Measurements from ENCODE around the gene INSL3.
"Not testable (repeated sequence)": the region's sequence is repeated elsewhere in the genome, so short reads cannot be mapped to it uniquely, and the experiment has no call there.

INSL3 gene

GRCh38 chr19:17790059-17790780 lies 31.1 kb downstream of the INSL3 start:
- no peak for DNase-seq (ENCODE audit: extremely low read depth in 1 of 2, low read depth in 1 of 2)

DNA sequence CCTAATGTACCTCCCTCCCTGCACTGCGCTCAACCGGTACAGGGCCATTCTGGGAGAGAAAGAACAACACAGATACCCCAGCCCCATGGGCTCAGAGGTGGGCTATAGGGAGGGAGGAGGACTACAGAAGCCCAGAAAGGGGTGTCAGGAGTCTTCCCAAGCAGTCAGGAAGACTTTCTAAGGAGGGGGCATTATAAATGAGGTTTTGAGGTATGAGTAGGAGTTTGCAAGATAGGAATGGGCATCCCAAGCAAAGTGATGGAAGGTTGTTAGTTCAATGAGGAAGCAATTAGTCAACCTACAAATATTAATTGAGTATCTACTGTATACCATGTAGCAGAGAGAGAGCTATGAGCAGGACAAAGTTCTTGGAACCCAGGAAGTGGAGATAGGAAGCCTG lies 32.7 kb downstream of the INSL3 start:
- no peak for DNase-seq (ENCODE audit: extremely low read depth in 1 of 2, low read depth in 1 of 2)

GRCh38 chr19:17787274-17787913 lies 33.9 kb downstream of the INSL3 start:
- no peak for DNase-seq (ENCODE audit: extremely low read depth in 1 of 2, low read depth in 1 of 2)

- DNase-seq (ENCODE audit: extremely low read depth in 1 of 2, low read depth in 1 of 2): peak; percentile 44 to 59
Measured at GRCh38 chr19:17784201-17785008, 36.9 kb downstream of the INSL3 start.

DNA sequence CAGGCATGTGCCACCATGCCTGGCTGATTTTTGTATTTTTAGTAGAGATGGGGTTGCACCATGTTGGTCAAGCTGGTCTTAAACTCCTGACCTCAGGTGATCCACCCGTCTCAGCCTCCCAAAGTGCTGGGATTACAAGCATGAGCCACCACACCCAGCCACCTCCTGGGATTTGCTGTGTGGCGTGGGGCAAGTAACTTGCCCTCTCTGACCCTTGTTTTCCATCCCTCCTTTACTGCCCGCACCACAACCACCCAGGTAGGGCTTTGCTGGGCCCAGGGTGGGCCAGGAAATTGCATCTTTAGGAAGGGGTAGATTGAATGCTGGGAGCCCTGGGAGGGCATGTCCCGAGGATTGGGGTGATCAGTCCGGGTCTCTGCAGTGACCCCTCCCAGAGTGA lies 37.6 kb downstream of the INSL3 start:
- DNase-seq (ENCODE audit: extremely low read depth in 1 of 2, low read depth in 1 of 2): not testable (repeated sequence)

- DNase-seq (ENCODE audit: extremely low read depth in 1 of 2, low read depth in 1 of 2): no peak
Measured at GRCh38 chr19:17780781-17781180, 40.5 kb downstream of the INSL3 start.

DNA sequence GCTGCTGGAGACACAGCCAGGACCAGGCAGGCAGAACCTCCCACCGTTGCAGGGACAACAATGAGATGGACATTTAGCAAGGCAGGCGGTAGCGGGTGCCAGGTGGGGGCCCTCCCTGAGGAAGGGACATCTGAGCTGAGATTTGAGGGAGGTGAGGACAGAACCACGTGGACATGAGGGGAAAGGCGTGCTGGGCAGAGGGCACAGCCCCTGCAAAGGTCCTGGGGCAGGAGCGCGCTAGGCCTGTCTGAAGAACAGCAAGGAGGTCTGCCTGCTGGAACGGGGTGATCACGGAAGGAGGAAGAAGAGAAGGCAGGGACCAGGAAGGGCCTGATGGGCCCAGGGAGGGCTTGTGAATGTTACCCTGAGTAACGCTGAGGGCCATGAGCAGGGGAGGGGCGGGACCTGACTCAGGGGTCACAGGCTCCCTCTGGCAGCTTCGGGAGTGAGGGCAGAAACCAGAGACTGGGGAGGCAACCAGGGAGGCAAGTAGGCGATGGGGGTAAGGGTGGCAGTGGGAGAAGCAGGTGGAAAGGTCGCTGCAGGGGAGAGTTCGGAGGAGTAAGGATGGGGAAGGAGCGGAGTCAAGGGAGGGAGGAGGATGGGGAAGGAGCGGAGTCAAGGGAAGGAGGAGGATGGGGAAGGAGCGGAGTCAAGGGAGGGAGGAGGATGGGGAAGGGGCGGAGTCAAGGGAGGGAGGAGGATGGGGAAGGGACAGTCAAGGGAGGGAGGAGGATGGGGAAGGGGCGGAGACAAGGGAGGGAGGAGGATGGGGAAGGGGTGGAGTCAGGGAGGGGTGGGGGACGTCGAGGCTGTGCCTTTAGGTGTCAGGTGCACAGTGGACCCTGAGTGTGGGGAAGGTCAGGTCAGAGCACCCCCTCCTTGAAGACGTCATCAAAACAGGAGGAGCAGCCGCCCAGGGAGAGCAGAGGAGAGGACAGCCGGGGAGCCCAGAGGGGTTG lies 42.1 kb downstream of the INSL3 start:
- DNase-seq (ENCODE audit: extremely low read depth in 1 of 2, low read depth in 1 of 2): no peak

DNA sequence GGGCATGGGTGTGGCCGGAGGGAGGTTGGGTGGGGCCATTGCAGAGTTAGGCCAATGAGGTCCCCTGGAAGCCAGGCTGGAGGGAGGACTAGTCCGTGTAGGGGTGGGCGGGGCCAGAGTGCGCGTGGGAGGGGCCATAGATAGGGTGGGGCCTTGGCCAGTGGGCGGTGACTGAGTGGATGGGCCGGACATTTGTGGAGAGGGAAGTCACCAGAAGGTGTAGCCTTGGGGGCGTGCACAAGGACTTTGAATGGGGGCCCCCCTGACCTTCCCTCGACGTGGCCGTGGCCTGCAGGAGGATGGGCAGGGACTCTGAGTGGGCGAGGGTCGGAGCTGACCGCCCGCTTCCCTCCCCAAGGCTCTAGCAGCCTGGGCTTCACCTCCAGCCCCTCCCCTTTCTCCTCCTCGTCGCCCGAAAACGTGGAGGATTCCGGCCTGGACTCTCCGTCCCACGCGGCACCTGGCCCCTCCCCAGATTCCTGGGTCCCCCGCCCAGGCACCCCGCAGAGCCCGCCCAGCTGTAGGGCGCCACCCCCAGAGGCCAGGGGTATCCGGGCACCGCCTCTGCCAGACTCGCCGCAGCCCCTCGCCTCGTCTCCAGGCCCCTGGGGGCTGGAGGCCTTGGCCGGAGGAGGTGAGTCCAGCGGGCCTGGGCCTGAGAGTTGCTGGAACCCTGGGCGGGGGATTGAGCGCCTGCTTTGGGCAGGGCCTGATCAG lies 42.9 kb downstream of the INSL3 start:
- peak in 1 of 2 donors; percentile 19 for DNase-seq (ENCODE audit: extremely low read depth in 1 of 2, low read depth in 1 of 2)

- DNase-seq (ENCODE audit: extremely low read depth in 1 of 2, low read depth in 1 of 2): not testable (repeated sequence)
Measured at GRCh38 chr19:17777840-17778239, 43.5 kb downstream of the INSL3 start.

- DNase-seq (ENCODE audit: extremely low read depth in 1 of 2, low read depth in 1 of 2): no peak
Measured at GRCh38 chr19:17775991-17776803, 45.1 kb downstream of the INSL3 start.

- DNase-seq (ENCODE audit: extremely low read depth in 1 of 2, low read depth in 1 of 2): no peak
Measured at GRCh38 chr19:17775245-17775927, 45.9 kb downstream of the INSL3 start.

DNA sequence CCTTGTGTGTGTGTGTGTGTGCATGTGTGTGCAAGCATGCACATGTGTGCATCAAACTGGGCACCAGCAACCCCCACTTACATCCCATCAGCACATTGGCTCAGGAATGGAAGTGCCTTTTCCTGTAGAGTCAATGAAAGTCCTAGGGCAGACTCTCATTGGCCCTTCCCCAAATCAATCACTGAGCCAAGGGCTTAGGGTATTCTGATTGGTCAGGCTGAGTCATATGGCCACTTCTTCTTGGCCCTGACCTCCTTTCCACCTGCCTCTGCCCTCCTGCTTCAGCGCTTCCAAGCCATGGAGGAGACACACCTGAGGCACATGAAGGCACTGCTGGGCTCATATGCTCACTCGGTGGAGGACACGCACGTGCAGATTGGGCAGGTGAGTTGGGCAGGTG lies 49.1 kb downstream of the INSL3 start:
- no peak for DNase-seq (ENCODE audit: extremely low read depth in 1 of 2, low read depth in 1 of 2)

DNA sequence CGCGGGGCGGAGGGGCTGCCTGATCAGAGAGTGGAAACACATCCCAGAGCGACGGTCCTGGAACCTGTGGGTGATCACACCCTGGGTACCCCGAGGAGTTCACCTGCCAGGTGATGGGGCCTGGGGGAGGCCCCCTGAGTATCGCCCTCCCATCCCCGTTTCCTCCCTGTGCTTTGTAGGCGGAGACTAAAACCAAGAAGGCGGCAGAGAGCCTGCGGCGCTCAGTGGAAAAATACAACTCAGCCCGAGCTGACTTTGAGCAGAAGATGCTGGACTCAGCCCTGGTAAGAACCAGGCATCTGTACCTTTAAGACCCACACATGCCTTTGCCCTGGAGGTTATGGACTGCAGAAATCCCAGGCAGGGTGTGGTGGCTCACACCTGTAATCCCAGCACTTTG lies 50.7 kb downstream of the INSL3 start:
- DNase-seq (ENCODE audit: extremely low read depth in 1 of 2, low read depth in 1 of 2): no peak

DNA sequence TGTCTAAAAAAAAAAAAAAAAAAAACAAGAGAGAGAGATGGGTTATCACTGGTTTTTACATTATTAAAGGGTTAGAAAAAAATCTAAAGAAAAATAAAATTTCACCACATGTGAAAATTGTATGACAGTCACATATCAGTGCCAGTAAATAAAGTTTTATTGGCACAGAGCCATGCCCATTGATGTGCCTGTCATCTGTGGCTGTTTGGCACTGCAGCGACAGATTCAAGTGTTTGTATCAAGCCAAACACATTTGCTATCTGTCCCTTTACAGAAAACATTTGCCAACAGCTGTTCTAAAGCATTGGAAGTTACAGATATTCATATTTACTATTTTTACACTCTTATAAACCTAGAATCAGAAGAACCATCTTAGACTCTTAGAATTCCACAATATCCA lies 53.8 kb downstream of the INSL3 start:
- no peak for DNase-seq (ENCODE audit: extremely low read depth in 1 of 2, low read depth in 1 of 2)

DNA sequence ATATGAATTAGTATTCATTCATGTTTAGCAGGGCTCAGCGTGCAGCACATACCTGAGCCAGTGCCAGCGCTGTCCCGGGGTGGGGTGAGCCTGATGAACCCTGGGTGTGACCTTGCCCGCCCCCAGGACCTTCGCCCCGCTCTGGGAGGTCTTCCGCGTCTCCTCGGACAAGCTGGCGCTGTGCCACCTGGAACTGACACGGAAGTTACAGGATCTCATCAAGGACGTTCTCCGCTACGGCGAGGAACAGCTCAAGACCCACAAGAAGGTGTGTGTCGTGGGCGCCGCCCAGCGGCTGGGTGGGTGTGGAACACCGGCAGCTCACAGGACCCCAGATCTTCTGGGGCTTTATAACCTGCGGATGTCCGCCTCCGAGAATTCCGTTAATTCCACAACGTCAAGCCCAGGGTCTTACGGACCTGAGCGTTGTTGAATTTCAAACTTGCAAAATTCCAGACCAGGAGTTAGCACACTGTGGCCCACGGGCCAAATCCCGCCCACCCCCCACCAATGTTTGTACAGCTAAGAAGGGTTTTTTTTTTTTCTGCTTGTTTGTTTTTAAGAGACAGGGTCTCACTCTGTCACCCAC lies 54.7 kb downstream of the INSL3 start:
- DNase-seq (ENCODE audit: extremely low read depth in 1 of 2, low read depth in 1 of 2): no peak

Measured in activated CD8-positive, alpha-beta memory T cell treated with anti-CD3 and anti-CD28 coated beads for 1 hour (primary cell).